H1 (cell line): ENCODE data around the gene SEMA4C. TPM values are rescaled to one million over a fixed set of nuclear protein-coding genes. Genes with fewer than 3 reads are reported as not detected.

Experiments
- CTCF ChIA-PET: fragments of 300-600 bp; sonication (Branson Sonifier 250); formaldehyde crosslinking; loops from one replicate; lab custom pipeline; 2021; ENCODE audit not compliant: partially characterized antibody; lab: Charles Lee
- POLR2A ChIA-PET: fragments of 300-600 bp; sonication (Branson Sonifier 250); formaldehyde crosslinking; loops from one replicate; lab custom pipeline; 2021; ENCODE audit warnings: inconsistent platforms; ENCODE audit not compliant: partially characterized antibody; lab: Charles Lee
- DNase-seq, 2 experiments: peaks; one replicate each; pipeline versions ENCODE4 v3.0.0 to v3.0.0-alpha.2; 2010 to 2022; ENCODE audit warnings: low spot score in 2 of 2, low read depth in 1 of 2, mixed read lengths in 1 of 2
- FAIRE-seq: peaks from 2 replicates; lab custom pipeline; 2011; peaks lifted over from hg19 to GRCh38; lab: Jason Lieb, UNC
- H2AFZ ChIP-seq: 2 replicates; pipeline ENCODE4 v1.8.1; 2012; ENCODE audit warnings: low read length, inconsistent platforms
- H2AK5ac ChIP-seq: 2 replicates; pipeline ENCODE4 v1.6.1; 2013; ENCODE audit warnings: low read depth, low read length
- H2BK120ac ChIP-seq: replicated peaks from 2 replicates; pipeline ENCODE3; 2013; ENCODE audit warnings: low read depth, low read length, inconsistent platforms
- H2BK12ac ChIP-seq: 2 replicates; pipeline ENCODE4 v1.6.1; 2013; ENCODE audit warnings: low read depth, low read length
- H2BK15ac ChIP-seq: 2 replicates; pipeline ENCODE4 v1.6.1; 2013; ENCODE audit warnings: low read length
- H2BK20ac ChIP-seq: 2 replicates; pipeline ENCODE4 v1.6.1; 2013; ENCODE audit warnings: low read length
- H2BK5ac ChIP-seq: 2 replicates; pipeline ENCODE4 v1.6.1; 2013; ENCODE audit warnings: low read depth, low read length
- H3K14ac ChIP-seq: 2 replicates; pipeline ENCODE4 v1.6.1; 2013; ENCODE audit warnings: inconsistent platforms; ENCODE audit not compliant: insufficient read length
- H3K18ac ChIP-seq: 2 replicates; pipeline ENCODE4 v1.6.1; 2013; ENCODE audit warnings: low read length; ENCODE audit errors: extremely low read depth
- H3K23ac ChIP-seq: 2 replicates; pipeline ENCODE4 v1.6.1; 2013; ENCODE audit warnings: inconsistent platforms; ENCODE audit not compliant: insufficient read length
- H3K23me2 ChIP-seq: 2 replicates; pipeline ENCODE4 v1.6.1; 2013; ENCODE audit warnings: low read depth, low read length
- H3K27ac ChIP-seq: 2 replicates; pipeline ENCODE4 v1.6.1; 2011; ENCODE audit warnings: low read depth, low read length, inconsistent platforms
- H3K27me3 ChIP-seq, 4 experiments: replicated peaks in 1 of 4; 1 replicate in 1 of 4; 2 replicates in 3 of 4; pipeline versions ENCODE4 v1.6.1 to v1.8.1; 2011 to 2013; ENCODE audit warnings: low read length in 3 of 4, mild to moderate bottlenecking in 3 of 4, inconsistent platforms in 2 of 4, mixed read lengths in 2 of 4, moderate library complexity in 1 of 4; ENCODE audit not compliant: control insufficient read depth in 3 of 4, insufficient read depth in 3 of 4; ENCODE audit errors: extremely low read depth in 1 of 4
- H3K36me3 ChIP-seq, 4 experiments: 2 replicates each; pipeline versions ENCODE4 v1.6.1 to v1.8.1; 2011 to 2013; ENCODE audit warnings: mild to moderate bottlenecking in 4 of 4, low read length in 3 of 4, moderate library complexity in 2 of 4, control low read depth in 1 of 4, inconsistent platforms in 1 of 4; ENCODE audit not compliant: insufficient read depth in 4 of 4, control insufficient read depth in 2 of 4
- H3K4ac ChIP-seq: replicated peaks from 2 replicates; pipeline ENCODE3; 2013; ENCODE audit warnings: low read length, low read depth, mixed read lengths, inconsistent platforms; ENCODE audit not compliant: insufficient read length
- H3K4me1 ChIP-seq, 4 experiments: replicated peaks in 1 of 4; 1 replicate in 1 of 4; 2 replicates in 3 of 4; pipeline versions ENCODE4 v1.6.1 to v1.8.1; 2011 to 2013; ENCODE audit warnings: low read length in 3 of 4, inconsistent platforms in 2 of 4, mixed read lengths in 1 of 4; ENCODE audit not compliant: insufficient read depth in 4 of 4, control insufficient read depth in 3 of 4
- H3K4me2 ChIP-seq, 2 experiments: 2 replicates each; pipeline versions ENCODE4 v1.6.1 to v1.8.1; 2011 to 2013; ENCODE audit warnings: low read depth in 2 of 2, low read length in 2 of 2, control low read depth in 1 of 2, inconsistent platforms in 1 of 2, mild to moderate bottlenecking in 1 of 2; ENCODE audit not compliant: insufficient read depth in 1 of 2
- H3K4me3 ChIP-seq, 4 experiments: fragments of 200-600, 300-600 bp in 1 of 4; sonication (generic), shearing (Covaris generic), sonication (Bioruptor Twin) in 1 of 4; 2 replicates each; pipeline versions ENCODE4 v1.5.1 to v1.8.1; 2011 to 2016; ENCODE audit warnings: low read length in 4 of 4, low read depth in 3 of 4, control low read depth in 2 of 4, inconsistent platforms in 2 of 4, mild to moderate bottlenecking in 2 of 4, mixed read lengths in 1 of 4, moderate library complexity in 1 of 4; ENCODE audit not compliant: insufficient read depth in 2 of 4; ENCODE audit errors: extremely low read depth in 1 of 4
- H3K56ac ChIP-seq: replicated peaks from 2 replicates; pipeline ENCODE3; 2013; ENCODE audit warnings: low read depth, mild to moderate bottlenecking, mixed read lengths, low read length, inconsistent platforms; ENCODE audit not compliant: insufficient read length
- H3K79me1 ChIP-seq: 2 replicates; pipeline ENCODE4 v1.6.1; 2013; ENCODE audit warnings: low read depth, low read length, control low read depth
- H3K79me2 ChIP-seq, 2 experiments: 2 replicates each; pipeline versions ENCODE4 v1.6.1 to v1.8.1; 2012 to 2013; ENCODE audit warnings: low read length in 2 of 2, mild to moderate bottlenecking in 2 of 2, inconsistent platforms in 1 of 2; ENCODE audit not compliant: insufficient read depth in 2 of 2, control insufficient read depth in 1 of 2
- H3K9ac ChIP-seq, 4 experiments: replicated peaks in 1 of 4; 1 replicate in 1 of 4; 2 replicates in 3 of 4; pipeline versions ENCODE4 v1.6.1 to v1.8.1; 2011 to 2013; ENCODE audit warnings: low read depth in 3 of 4, low read length in 3 of 4, control low read depth in 2 of 4, mild to moderate bottlenecking in 2 of 4, moderate library complexity in 2 of 4, inconsistent platforms in 1 of 4; ENCODE audit errors: extremely low read depth in 1 of 4
- H3K9me3 ChIP-seq, 2 experiments: 2 replicates each; pipeline versions ENCODE4 v1.6.1 to v1.8.1; 2012 to 2013; ENCODE audit warnings: mild to moderate bottlenecking in 2 of 2, moderate library complexity in 2 of 2, control low read depth in 1 of 2, inconsistent platforms in 1 of 2, low read depth in 1 of 2, low read length in 1 of 2, mixed read lengths in 1 of 2; ENCODE audit not compliant: insufficient read depth in 2 of 2
- H4K20me1 ChIP-seq, 2 experiments: replicated peaks in 1 of 2; 2 replicates each; pipeline versions ENCODE3 to v1.8.1; 2011 to 2013; ENCODE audit warnings: inconsistent platforms in 2 of 2, low read length in 2 of 2, mild to moderate bottlenecking in 1 of 2; ENCODE audit not compliant: insufficient read depth in 2 of 2, control insufficient read depth in 1 of 2
- H4K5ac ChIP-seq: 2 replicates; pipeline ENCODE4 v1.6.1; 2013; ENCODE audit warnings: low read length, low read depth, mixed read lengths, inconsistent platforms; ENCODE audit not compliant: insufficient read length
- H4K8ac ChIP-seq: 2 replicates; pipeline ENCODE4 v1.8.0; 2013; ENCODE audit warnings: mild to moderate bottlenecking, moderate library complexity, low read length, inconsistent platforms; ENCODE audit not compliant: insufficient read depth; ENCODE audit errors: extremely low read depth
- H4K91ac ChIP-seq: replicated peaks from 2 replicates; pipeline ENCODE3; 2013; ENCODE audit warnings: low read length, mixed read lengths, inconsistent platforms; ENCODE audit not compliant: insufficient read length
- ATF3 ChIP-seq: IDR thresholded peaks from 2 replicates; pipeline ENCODE4 v1.6.1; 2011; ENCODE audit warnings: low read depth, mild to moderate bottlenecking, low read length; ENCODE audit not compliant: insufficient read depth
- CEBPB ChIP-seq: IDR thresholded peaks from 2 replicates; pipeline ENCODE4 v1.6.1; 2012; ENCODE audit warnings: low read depth, low read length
- CHD1 ChIP-seq: IDR thresholded peaks from 2 replicates; pipeline ENCODE4 v1.6.1; 2012; ENCODE audit warnings: low read depth, low read length, improper control_type of control experiment
- EZH2 ChIP-seq: fragments of 200-600 bp; sonication (generic); IDR thresholded peaks from 2 replicates; pipeline ENCODE4 v1.7.1; 2012; ENCODE audit warnings: low read depth, mild to moderate bottlenecking, moderate library complexity, low read length, inconsistent platforms; ENCODE audit not compliant: severe bottlenecking
- GTF2F1 ChIP-seq: IDR thresholded peaks from 2 replicates; pipeline ENCODE4 v1.6.1; 2012; ENCODE audit warnings: low read depth, low read length, improper control_type of control experiment, borderline replicate concordance
- HDAC6 ChIP-seq: IDR thresholded peaks from one replicate; pipeline ENCODE4 v1.7.1; 2012; ENCODE audit warnings: low read depth, mild to moderate bottlenecking, inconsistent platforms, low read length, moderate library complexity
- JUN ChIP-seq: IDR thresholded peaks from 2 replicates; pipeline ENCODE4 v1.6.1; 2011; ENCODE audit warnings: low read depth, mild to moderate bottlenecking, improper control_type of control experiment, low read length
- POLR2A ChIP-seq, 2 experiments: IDR thresholded peaks; 1 replicate in 1 of 2; 2 replicates in 1 of 2; pipeline ENCODE4 v1.6.1; 2011; ENCODE audit warnings: low read depth in 2 of 2, low read length in 2 of 2, mild to moderate bottlenecking in 2 of 2; ENCODE audit errors: control extremely low read depth in 1 of 2
- POU5F1 ChIP-seq: IDR thresholded peaks from 2 replicates; pipeline ENCODE4 v1.6.1; 2011; ENCODE audit warnings: low read depth, mild to moderate bottlenecking, low read length, moderate library complexity
- RFX5 ChIP-seq: IDR thresholded peaks from 2 replicates; pipeline ENCODE4 v1.6.1; 2011; ENCODE audit warnings: low read depth, low read length, improper control_type of control experiment, borderline replicate concordance
- SAP30 ChIP-seq: fragments of 300-600 bp; sonication (generic); IDR thresholded peaks from 2 replicates; pipeline ENCODE4 v1.7.1; 2012; ENCODE audit warnings: low read length, moderate library complexity, mild to moderate bottlenecking, inconsistent platforms; ENCODE audit not compliant: insufficient read depth, insufficient replicate concordance
- SIRT6 ChIP-seq: IDR thresholded peaks from one replicate; pipeline ENCODE4 v1.7.1; 2012; ENCODE audit warnings: low read length, inconsistent platforms
- SIX5 ChIP-seq: IDR thresholded peaks from 2 replicates; pipeline ENCODE4 v1.6.1; 2011; ENCODE audit warnings: mild to moderate bottlenecking, low read depth, low read length
- ZNF274 ChIP-seq: IDR thresholded peaks from 2 replicates; pipeline ENCODE4 v1.7.0; 2012; ENCODE audit warnings: low read length, borderline replicate concordance; ENCODE audit errors: extremely low read depth
- WGBS, 2 experiments: shearing (Covaris generic) in 1 of 2; methylation state at CpG; one replicate each; pipeline versions ENCODE4 v1.1.6 to v1.1.7; 2013 to 2015; ENCODE audit warnings: low lambda C conversion rate in 2 of 2, mixed read lengths in 2 of 2, inconsistent platforms in 1 of 2, low coverage in 1 of 2, missing lambda C conversion rate in 1 of 2; ENCODE audit not compliant: insufficient replicate concordance in 2 of 2, insufficient coverage in 1 of 2, insufficient read length in 1 of 2; ENCODE audit errors: extremely low coverage in 1 of 2, missing lambda C conversion rate in 1 of 2; 5-methylcytosine and 5-hydroxymethylcytosine counted together
- polyA plus RNA-seq, 7 experiments: library from polyadenylated mRNA; depleted of rRNA in 3 of 7; stranded (reverse) in 5 of 7; unstranded in 2 of 7; fragments of >200 nt in 5 of 7; fragments of 200-250 nt in 2 of 7; gene quantifications; 1 replicate in 5 of 7; 2 replicates in 1 of 7; 4 replicates in 1 of 7; pipeline versions ENCODE4 v1.2.1 to v1.2.3, GENCODE V29; 2011 to 2013; ENCODE audit warnings: missing spikeins in 2 of 7, mixed read lengths in 2 of 7
- total RNA-seq: library from RNA; stranded (reverse); fragmentation: NEBNext Ultra II Directional; extraction: Animal tissue kit (Norgen Biotek cat#: 25700); gene quantifications from 2 replicates; pipeline ENCODE4 v1.2.1, GENCODE V29; 2021

The SEMA4C gene
- total and polyA plus RNA-seq, 2 of the 8 experiments (the other 6 are each of a cell fraction or from before 2014, with no cell fraction given), result 47.5 to 67.3 TPM

DNA sequence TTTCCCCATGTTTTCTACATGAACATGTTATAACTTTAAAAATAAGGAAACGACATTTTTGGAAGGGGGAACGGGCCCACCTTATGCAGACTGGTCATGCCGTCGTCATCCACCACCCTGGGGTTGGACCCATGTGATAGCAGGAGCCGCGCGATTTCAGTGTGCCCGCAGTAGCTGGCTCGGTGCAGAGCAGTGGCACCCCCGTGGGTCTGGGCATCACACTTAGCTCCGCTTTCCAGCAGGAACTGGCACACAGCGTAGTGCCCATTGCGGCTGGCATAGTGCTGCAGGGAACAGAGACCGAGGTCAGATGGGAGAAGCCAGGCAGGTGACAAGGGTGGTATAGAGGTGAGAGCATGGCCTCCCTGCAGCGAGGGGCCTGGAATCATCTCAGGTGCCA is 16.6 kb downstream of the SEMA4C start:
- Histone ChIP-seq H3K9ac (no peak overlapping the region), H3K79me2 (peaks cover 0 to 17% of the 10 kb centered on the region in 2 experiments; a peak in 3 of 4 replicates), H2BK120ac (no peak overlapping the region), H2BK20ac (no peak overlapping the region), H3K18ac (no peak overlapping the region), H4K20me1 (peaks cover 4 to 7% of the 10 kb centered on the region in 2 experiments), H3K4me2 (no peak overlapping the region), H4K5ac (no peak overlapping the region), H3K27ac (no peak overlapping the region), H2AK5ac (no peak overlapping the region), H3K9me3 (no peaks in the 10 kb centered on the region), H3K23me2 (peaks cover 5% of the 10 kb centered on the region; the same call in 1 of the 2 replicates), H2BK5ac (no peak overlapping the region), H3K4me3 (no peak overlapping the region), H3K4ac (no peak overlapping the region), H3K36me3 (peaks cover 0 to 31% (median 14%) of the 10 kb centered on the region in 4 experiments; a peak in 4 of 8 replicates), H2BK15ac (no peak overlapping the region), H3K4me1 (peaks cover 0 to 6% (median 3%) of the 10 kb centered on the region in 4 experiments; a peak in 3 of 7 replicates), H3K14ac (no peak overlapping the region), H2BK12ac (no peak overlapping the region), H3K56ac (no peak overlapping the region), H3K27me3 (no peaks in the 10 kb centered on the region), H3K23ac (no peak overlapping the region), H3K79me1 (peaks cover 7% of the 10 kb centered on the region; the same call in 1 of the 2 replicates), H4K91ac (no peak overlapping the region), H4K8ac (no peak overlapping the region), H2AFZ (no peak overlapping the region)
- 90% methylated on average over 15 of the region's 15 CpGs; no CpG with 5 or more reads in 1 of the 2 experiments for WGBS, 2 experiments
- CTCF ChIA-PET, result interaction anchor here (1.1 to 1.2 kb wide), 2 partner anchors 20 to 98 kb away, joined by 4 to 5 read pairs; no protein-coding TSS in a partner anchor
- no peak for FAIRE-seq
- POLR2A ChIA-PET, result interaction anchor here (0.5 to 1.5 kb wide), 3 partner anchors 9 to 298 kb away, joined by 4 read pairs; partner anchors contain the start of gene ANKRD23
- DNase-seq, result no peak
- TF ChIP-seq SIX5 (no peak), POU5F1 (no peak), ATF3 (no peak), POLR2A (IDR thresholded peaks at IDR 0.05; ENCODE audit: control extremely low read depth in 1 of 2, low read depth in 2 of 2, low read length in 2 of 2) (no peak), ZNF274 (no peak), HDAC6 (no peak), JUN (no peak), SIRT6 (no peak), CHD1 (no peak), EZH2 (no peak), RFX5 (no peak), GTF2F1 (no peak), SAP30 (no peak), CEBPB (no peak)
